ENCODE results near the gene IL1A.

IL1A gene

DNA sequence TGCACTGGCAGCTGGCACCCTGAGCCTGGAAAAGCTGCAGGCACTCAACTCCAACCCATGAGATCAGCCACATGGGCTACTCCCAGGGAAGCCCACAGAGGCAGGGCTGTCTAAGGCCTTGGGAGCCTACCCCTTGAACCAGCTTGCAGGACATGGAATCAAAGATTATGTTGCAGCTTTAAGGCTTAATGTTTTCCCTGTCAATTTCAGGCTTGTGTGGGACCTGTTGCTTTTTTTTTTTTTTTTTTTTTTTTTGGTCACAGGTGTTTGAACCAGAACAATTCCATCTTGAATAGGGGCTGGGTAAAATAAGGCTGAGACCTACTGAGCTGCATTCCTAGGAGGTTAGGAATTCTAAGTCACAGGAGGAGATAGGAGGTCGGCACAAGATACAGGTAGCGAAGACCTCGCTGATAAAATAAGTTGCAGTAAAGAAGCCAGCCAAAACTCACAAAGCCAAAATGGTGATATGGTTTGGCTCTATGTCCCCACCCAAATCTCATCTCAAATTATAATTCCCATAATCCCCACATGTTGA, 7.5 kb upstream of the IL1A start:
- no peak for ATAC-seq
- TF ChIP-seq ZC3H10 (CRISPR knock-in tag; IDR thresholded peaks at IDR 0.05) (no peak), ZFP3 (CRISPR knock-in tag; IDR thresholded peaks at IDR 0.05) (no peak), CSDC2 (CRISPR knock-in tag; IDR thresholded peaks at IDR 0.05) (no peak), PPARA (CRISPR knock-in tag; IDR thresholded peaks at IDR 0.05; ENCODE audit: borderline replicate concordance) (no peak), OSR1 (CRISPR knock-in tag; IDR thresholded peaks at IDR 0.05) (no peak)
- TF ChIP-seq, protein P1, sequence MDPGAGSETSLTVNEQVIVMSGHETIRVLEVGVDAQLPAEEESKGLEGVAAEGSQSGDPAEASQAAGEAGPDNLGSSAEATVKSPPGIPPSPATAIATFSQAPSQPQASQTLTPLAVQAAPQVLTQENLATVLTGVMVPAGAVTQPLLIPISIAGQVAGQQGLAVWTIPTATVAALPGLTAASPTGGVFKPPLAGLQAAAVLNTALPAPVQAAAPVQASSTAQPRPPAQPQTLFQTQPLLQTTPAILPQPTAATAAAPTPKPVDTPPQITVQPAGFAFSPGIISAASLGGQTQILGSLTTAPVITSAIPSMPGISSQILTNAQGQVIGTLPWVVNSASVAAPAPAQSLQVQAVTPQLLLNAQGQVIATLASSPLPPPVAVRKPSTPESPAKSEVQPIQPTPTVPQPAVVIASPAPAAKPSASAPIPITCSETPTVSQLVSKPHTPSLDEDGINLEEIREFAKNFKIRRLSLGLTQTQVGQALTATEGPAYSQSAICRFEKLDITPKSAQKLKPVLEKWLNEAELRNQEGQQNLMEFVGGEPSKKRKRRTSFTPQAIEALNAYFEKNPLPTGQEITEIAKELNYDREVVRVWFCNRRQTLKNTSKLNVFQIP (CRISPR knock-in tag; IDR thresholded peaks at IDR 0.05; ENCODE audit: borderline replicate concordance, low read depth): no peak
- TF ChIP-seq, protein P2, sequence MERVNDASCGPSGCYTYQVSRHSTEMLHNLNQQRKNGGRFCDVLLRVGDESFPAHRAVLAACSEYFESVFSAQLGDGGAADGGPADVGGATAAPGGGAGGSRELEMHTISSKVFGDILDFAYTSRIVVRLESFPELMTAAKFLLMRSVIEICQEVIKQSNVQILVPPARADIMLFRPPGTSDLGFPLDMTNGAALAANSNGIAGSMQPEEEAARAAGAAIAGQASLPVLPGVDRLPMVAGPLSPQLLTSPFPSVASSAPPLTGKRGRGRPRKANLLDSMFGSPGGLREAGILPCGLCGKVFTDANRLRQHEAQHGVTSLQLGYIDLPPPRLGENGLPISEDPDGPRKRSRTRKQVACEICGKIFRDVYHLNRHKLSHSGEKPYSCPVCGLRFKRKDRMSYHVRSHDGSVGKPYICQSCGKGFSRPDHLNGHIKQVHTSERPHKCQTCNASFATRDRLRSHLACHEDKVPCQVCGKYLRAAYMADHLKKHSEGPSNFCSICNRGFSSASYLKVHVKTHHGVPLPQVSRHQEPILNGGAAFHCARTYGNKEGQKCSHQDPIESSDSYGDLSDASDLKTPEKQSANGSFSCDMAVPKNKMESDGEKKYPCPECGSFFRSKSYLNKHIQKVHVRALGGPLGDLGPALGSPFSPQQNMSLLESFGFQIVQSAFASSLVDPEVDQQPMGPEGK (CRISPR knock-in tag; IDR thresholded peaks at IDR 0.05; ENCODE audit: borderline replicate concordance): no peak

DNA sequence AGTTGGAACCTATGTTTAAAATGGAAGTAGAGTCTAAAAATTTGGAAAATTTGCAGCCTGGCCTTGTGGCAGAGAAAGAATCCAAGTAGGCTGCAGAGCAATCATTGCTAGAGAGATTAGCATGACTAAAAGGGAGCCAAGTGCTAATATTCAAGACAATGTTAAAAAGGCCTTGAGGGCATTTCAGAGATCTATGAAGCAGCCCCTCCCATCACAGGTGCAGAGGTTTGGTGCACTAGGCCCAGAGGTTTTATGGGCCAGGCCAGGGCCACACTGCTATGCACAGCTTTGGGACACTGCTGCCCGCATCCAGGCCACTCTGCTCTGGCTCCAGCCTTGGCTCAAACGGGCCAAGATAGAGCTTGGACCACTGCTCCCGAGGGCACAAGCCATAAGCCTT, 6.7 kb upstream of the IL1A start:
- ATAC-seq: no peak
- TF ChIP-seq TOX (CRISPR knock-in tag; IDR thresholded peaks at IDR 0.05; ENCODE audit: borderline replicate concordance) (no peak), TCF4 (CRISPR knock-in tag; IDR thresholded peaks at IDR 0.05; ENCODE audit: borderline replicate concordance) (no peak), ZNF70 (CRISPR knock-in tag; IDR thresholded peaks at IDR 0.05) (no peak)
- TF ChIP-seq, protein P1 (CRISPR knock-in tag; IDR thresholded peaks at IDR 0.05; ENCODE audit: borderline replicate concordance, low read depth): no peak

DNA sequence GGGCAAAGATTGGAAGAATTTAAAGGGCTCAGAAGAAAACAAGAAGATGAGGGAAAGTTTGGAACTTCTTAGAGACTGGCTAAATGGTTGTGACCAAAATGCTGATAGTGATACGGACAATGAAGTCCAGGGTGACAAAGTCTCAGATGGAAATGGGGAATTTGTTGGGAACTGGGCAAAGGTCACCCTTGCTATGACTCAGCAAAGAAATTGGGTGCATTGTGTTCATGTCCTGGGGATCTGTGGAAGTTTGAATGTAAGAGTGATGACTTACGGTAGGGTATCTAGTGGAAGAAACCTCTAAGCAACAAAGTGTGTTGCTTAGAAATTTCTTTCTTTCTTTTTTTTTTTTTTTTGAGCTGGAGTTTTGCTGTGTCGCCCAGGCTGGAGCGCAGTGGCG, 6.0 kb upstream of the IL1A start:
- no peak for TF ChIP-seq ZFP3 (CRISPR knock-in tag; IDR thresholded peaks at IDR 0.05)
- no peak for ATAC-seq

DNA sequence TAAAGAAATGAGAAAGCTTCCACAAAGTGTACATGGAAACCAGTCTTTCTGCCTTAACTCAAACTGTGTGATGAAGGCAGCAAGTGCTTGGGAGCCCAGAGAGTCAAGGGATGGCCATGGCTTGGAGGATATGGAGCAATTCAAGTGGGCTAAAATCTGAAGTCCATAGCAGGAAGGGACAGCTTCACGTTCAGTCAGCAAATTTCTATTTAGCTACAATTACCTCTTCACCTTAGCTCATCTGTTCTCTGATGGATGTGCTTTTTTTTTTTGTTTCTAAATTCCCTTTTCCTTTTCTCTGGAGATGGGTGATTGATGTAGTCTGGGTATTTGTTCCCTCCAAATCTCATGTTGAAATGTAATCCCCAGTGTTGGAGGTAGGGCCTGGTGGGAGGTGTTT, 4.9 kb upstream of the IL1A start:
- TF ChIP-seq ZFP3 (CRISPR knock-in tag; IDR thresholded peaks at IDR 0.05) (no peak), ARNTL (CRISPR knock-in tag; IDR thresholded peaks at IDR 0.05; ENCODE audit: borderline replicate concordance, low read depth) (no peak), TOX (CRISPR knock-in tag; IDR thresholded peaks at IDR 0.05; ENCODE audit: borderline replicate concordance) (no peak), GLIS3 (CRISPR knock-in tag; IDR thresholded peaks at IDR 0.05) (no peak), ZNF565 (CRISPR knock-in tag; conservative IDR thresholded peaks at IDR 0.05; ENCODE audit: low read depth) (no peak), ZFP30 (CRISPR knock-in tag; IDR thresholded peaks at IDR 0.05) (no peak), ZC3H10 (CRISPR knock-in tag; IDR thresholded peaks at IDR 0.05) (no peak), ESRRG (CRISPR knock-in tag; IDR thresholded peaks at IDR 0.05) (no peak), ISL1 (CRISPR knock-in tag; IDR thresholded peaks at IDR 0.05) (no peak), SNAI2 (CRISPR knock-in tag; IDR thresholded peaks at IDR 0.05) (no peak), OSR1 (CRISPR knock-in tag; IDR thresholded peaks at IDR 0.05) (no peak), PPARA (CRISPR knock-in tag; IDR thresholded peaks at IDR 0.05; ENCODE audit: borderline replicate concordance) (no peak), CSDC2 (CRISPR knock-in tag; IDR thresholded peaks at IDR 0.05) (no peak), RARB (CRISPR knock-in tag; IDR thresholded peaks at IDR 0.05) (no peak), TCF4 (CRISPR knock-in tag; IDR thresholded peaks at IDR 0.05; ENCODE audit: borderline replicate concordance) (no peak), BACH2 (CRISPR knock-in tag; IDR thresholded peaks at IDR 0.05; ENCODE audit: borderline replicate concordance) (no peak)
- TF ChIP-seq, protein P1 (CRISPR knock-in tag; IDR thresholded peaks at IDR 0.05; ENCODE audit: borderline replicate concordance, low read depth): no peak
- TF ChIP-seq, protein P2 (CRISPR knock-in tag; IDR thresholded peaks at IDR 0.05; ENCODE audit: borderline replicate concordance): no peak
- TF ChIP-seq, protein P3, sequence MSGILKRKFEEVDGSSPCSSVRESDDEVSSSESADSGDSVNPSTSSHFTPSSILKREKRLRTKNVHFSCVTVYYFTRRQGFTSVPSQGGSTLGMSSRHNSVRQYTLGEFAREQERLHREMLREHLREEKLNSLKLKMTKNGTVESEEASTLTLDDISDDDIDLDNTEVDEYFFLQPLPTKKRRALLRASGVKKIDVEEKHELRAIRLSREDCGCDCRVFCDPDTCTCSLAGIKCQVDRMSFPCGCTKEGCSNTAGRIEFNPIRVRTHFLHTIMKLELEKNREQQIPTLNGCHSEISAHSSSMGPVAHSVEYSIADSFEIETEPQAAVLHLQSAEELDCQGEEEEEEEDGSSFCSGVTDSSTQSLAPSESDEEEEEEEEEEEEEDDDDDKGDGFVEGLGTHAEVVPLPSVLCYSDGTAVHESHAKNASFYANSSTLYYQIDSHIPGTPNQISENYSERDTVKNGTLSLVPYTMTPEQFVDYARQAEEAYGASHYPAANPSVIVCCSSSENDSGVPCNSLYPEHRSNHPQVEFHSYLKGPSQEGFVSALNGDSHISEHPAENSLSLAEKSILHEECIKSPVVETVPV (CRISPR knock-in tag; IDR thresholded peaks at IDR 0.05): no peak
- TF ChIP-seq, protein P4, sequence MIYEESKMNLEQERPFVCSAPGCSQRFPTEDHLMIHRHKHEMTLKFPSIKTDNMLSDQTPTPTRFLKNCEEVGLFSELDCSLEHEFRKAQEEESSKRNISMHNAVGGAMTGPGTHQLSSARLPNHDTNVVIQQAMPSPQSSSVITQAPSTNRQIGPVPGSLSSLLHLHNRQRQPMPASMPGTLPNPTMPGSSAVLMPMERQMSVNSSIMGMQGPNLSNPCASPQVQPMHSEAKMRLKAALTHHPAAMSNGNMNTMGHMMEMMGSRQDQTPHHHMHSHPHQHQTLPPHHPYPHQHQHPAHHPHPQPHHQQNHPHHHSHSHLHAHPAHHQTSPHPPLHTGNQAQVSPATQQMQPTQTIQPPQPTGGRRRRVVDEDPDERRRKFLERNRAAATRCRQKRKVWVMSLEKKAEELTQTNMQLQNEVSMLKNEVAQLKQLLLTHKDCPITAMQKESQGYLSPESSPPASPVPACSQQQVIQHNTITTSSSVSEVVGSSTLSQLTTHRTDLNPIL (CRISPR knock-in tag; IDR thresholded peaks at IDR 0.05; ENCODE audit: low read depth): no peak
- no peak for ATAC-seq
